Endothelial cell of umbilical vein (primary cell): Measurements from ENCODE around the gene FIZ1. TPM values are rescaled to one million over a fixed set of nuclear protein-coding genes. Genes with fewer than 3 reads are reported as not detected.

Source experiments
- BruUV-seq: library from RNA; stranded (reverse); fragments of 400-500 nt; replicated peaks from 2 replicates; lab custom pipeline; 2021; lab: Mats Ljungman, UMichigan
- CTCF ChIA-PET: fragments of 300-600, 350-600 bp; sonication (Branson Sonifier 250); formaldehyde crosslinking; loops from one replicate; lab custom pipeline; 2021; ENCODE audit warnings: antibody characterized with exemption, inconsistent platforms; lab: Charles Lee
- POLR2A ChIA-PET: fragments of 300-600, 350-600 bp; sonication (Branson Sonifier 250); formaldehyde crosslinking; loops from one replicate; lab custom pipeline; 2021; ENCODE audit warnings: antibody characterized with exemption, inconsistent platforms; lab: Charles Lee
- DNase-seq: peaks from one replicate; pipeline ENCODE4 v3.0.0-alpha.2; 2011; ENCODE audit warnings: low read depth, low spot score
- FAIRE-seq: peaks from 2 replicates; lab custom pipeline; 2011; peaks lifted over from hg19 to GRCh38; lab: Jason Lieb, UNC
- H2AFZ ChIP-seq: 2 replicates; pipeline ENCODE4 v1.6.0; 2012; ENCODE audit warnings: low read depth, low read length, control low read depth, inconsistent platforms
- H3K27ac ChIP-seq: 2 replicates; pipeline ENCODE4 v1.5.1; 2011; ENCODE audit warnings: low read depth, mild to moderate bottlenecking, control low read depth, low read length, moderate library complexity; ENCODE audit not compliant: insufficient read depth
- H3K27me3 ChIP-seq, 2 experiments: 2 replicates each; pipeline versions ENCODE4 v1.6.0 to v1.6.1; 2011; ENCODE audit warnings: low read length in 2 of 2, mixed read lengths in 1 of 2; ENCODE audit not compliant: control insufficient read depth in 2 of 2, insufficient read depth in 2 of 2
- H3K36me3 ChIP-seq, 2 experiments: 2 replicates in 1 of 2; 3 replicates in 1 of 2; pipeline ENCODE4 v1.5.1; 2011; ENCODE audit warnings: low read length in 2 of 2, mild to moderate bottlenecking in 1 of 2, moderate library complexity in 1 of 2; ENCODE audit not compliant: control insufficient read depth in 2 of 2, insufficient read depth in 2 of 2; ENCODE audit errors: extremely low read depth in 1 of 2
- H3K4me1 ChIP-seq: 3 replicates; pipeline ENCODE4 v1.5.1; 2011; ENCODE audit warnings: mild to moderate bottlenecking, low read length; ENCODE audit not compliant: control insufficient read depth, insufficient read depth; ENCODE audit errors: extremely low read depth
- H3K4me2 ChIP-seq: 2 replicates; pipeline ENCODE4 v1.6.1; 2011; ENCODE audit warnings: low read length, control low read depth, mixed read lengths; ENCODE audit not compliant: insufficient read depth
- H3K4me3 ChIP-seq, 3 experiments: fragments of 200-600 bp in 1 of 3; sonication (generic), shearing (Covaris generic) in 1 of 3; replicated peaks in 1 of 3; 2 replicates each; pipeline ENCODE4 v1.5.1; 2011 to 2016; ENCODE audit warnings: control low read depth in 3 of 3, low read length in 3 of 3, mild to moderate bottlenecking in 2 of 3, inconsistent platforms in 1 of 3, low read depth in 1 of 3, moderate library complexity in 1 of 3; ENCODE audit not compliant: insufficient read depth in 1 of 3
- H3K79me2 ChIP-seq: 2 replicates; pipeline ENCODE4 v1.6.0; 2012; ENCODE audit warnings: low read length, inconsistent platforms; ENCODE audit not compliant: control insufficient read depth, insufficient read depth
- H3K9ac ChIP-seq: replicated peaks from 2 replicates; pipeline ENCODE3; 2011; ENCODE audit warnings: low read length, control low read depth; ENCODE audit not compliant: insufficient read depth; ENCODE audit errors: extremely low read depth
- H3K9me1 ChIP-seq: replicated peaks from 3 replicates; pipeline ENCODE4 v1.6.0; 2011; ENCODE audit warnings: mild to moderate bottlenecking, low read length; ENCODE audit not compliant: control insufficient read depth, insufficient read depth; ENCODE audit errors: extremely low read depth
- H3K9me3 ChIP-seq: replicated peaks from 2 replicates; pipeline ENCODE4 v1.5.1; 2012; ENCODE audit warnings: low read length, inconsistent platforms; ENCODE audit not compliant: control insufficient read depth, insufficient read depth
- H4K20me1 ChIP-seq: replicated peaks from 2 replicates; pipeline ENCODE3; 2011; ENCODE audit warnings: mild to moderate bottlenecking, low read length; ENCODE audit not compliant: control insufficient read depth, insufficient read depth; ENCODE audit errors: extremely low read depth
- EZH2 ChIP-seq: IDR thresholded peaks from 2 replicates; pipeline ENCODE4 v1.6.1; 2012; ENCODE audit warnings: borderline replicate concordance, low read depth, mild to moderate bottlenecking, moderate library complexity, low read length, inconsistent platforms; ENCODE audit not compliant: severe bottlenecking
- FOS ChIP-seq: IDR thresholded peaks from 2 replicates; pipeline ENCODE4 v1.6.1; 2011; ENCODE audit warnings: mild to moderate bottlenecking, low read length, moderate library complexity, borderline replicate concordance; ENCODE audit not compliant: insufficient read depth
- JUN ChIP-seq: IDR thresholded peaks from 2 replicates; pipeline ENCODE4 v1.6.1; 2011; ENCODE audit warnings: borderline replicate concordance, low read depth; ENCODE audit not compliant: insufficient read length, insufficient read depth
- MYC ChIP-seq: IDR thresholded peaks from one replicate; pipeline ENCODE4 v1.6.1; 2011; ENCODE audit warnings: mild to moderate bottlenecking, low read depth, low read length
- POLR2A ChIP-seq: IDR thresholded peaks from 2 replicates; pipeline ENCODE4 v1.6.1; 2012; ENCODE audit warnings: low read depth, mild to moderate bottlenecking, control low read depth, low read length
- POLR2AphosphoS5 ChIP-seq: IDR thresholded peaks from 2 replicates; pipeline ENCODE4 v1.6.1; 2012; ENCODE audit warnings: low read depth, mild to moderate bottlenecking, control low read depth, low read length, moderate library complexity; ENCODE audit not compliant: insufficient read depth
- dilution Hi-C: fragments of 300-500 bp; cut with MboI; formaldehyde crosslinking; loops from one replicate; pipeline ENCODE4 v1.15.0; 2019; ENCODE audit warnings: low sequenced_read_pairs; ENCODE audit not compliant: extremely low pct_ligation_motif_present
- intact Hi-C: fragments of 100-400 bp; cut with micrococcal nuclease; formaldehyde crosslinking; loops from one replicate; pipeline ENCODE4 v1.10.0; 2022
- polyA plus RNA-seq, 4 experiments: library from polyadenylated mRNA; depleted of rRNA in 3 of 4; stranded (reverse) in 3 of 4; unstranded in 1 of 4; fragments of >200 nt; gene quantifications; 2 replicates each; pipeline versions ENCODE4 v1.2.1 to v1.2.3, GENCODE V29; 2011 to 2012; ENCODE audit warnings: missing spikeins in 1 of 4
- total RNA-seq: library from RNA; stranded (reverse); gene quantifications from 2 replicates; pipeline ENCODE4 v1.2.3, GENCODE V29; 2021
- TF ChIP-seq, protein P1 (sequence below): IDR thresholded peaks from 2 replicates; pipeline ENCODE4 v1.6.1; 2011; ENCODE audit not compliant: insufficient read depth, insufficient read length
- TF ChIP-seq, protein P2 (sequence below), 2 donors: IDR thresholded peaks; 1 replicate in 1 of 2; 2 replicates in 1 of 2; pipeline ENCODE4 v1.5.1; 2011; ENCODE audit warnings: low read length in 2 of 2, mild to moderate bottlenecking in 2 of 2, moderate library complexity in 2 of 2, control low read depth in 1 of 2, inconsistent platforms in 1 of 2, low read depth in 1 of 2; ENCODE audit not compliant: insufficient read depth in 1 of 2; ENCODE audit errors: extremely low read depth in 1 of 2

Gene FIZ1
- total and polyA plus RNA-seq, 2 donors (not counting 3 experiments of a cell fraction or from before 2014, with no cell fraction given), result 6.6 to 15.6 TPM

DNA sequence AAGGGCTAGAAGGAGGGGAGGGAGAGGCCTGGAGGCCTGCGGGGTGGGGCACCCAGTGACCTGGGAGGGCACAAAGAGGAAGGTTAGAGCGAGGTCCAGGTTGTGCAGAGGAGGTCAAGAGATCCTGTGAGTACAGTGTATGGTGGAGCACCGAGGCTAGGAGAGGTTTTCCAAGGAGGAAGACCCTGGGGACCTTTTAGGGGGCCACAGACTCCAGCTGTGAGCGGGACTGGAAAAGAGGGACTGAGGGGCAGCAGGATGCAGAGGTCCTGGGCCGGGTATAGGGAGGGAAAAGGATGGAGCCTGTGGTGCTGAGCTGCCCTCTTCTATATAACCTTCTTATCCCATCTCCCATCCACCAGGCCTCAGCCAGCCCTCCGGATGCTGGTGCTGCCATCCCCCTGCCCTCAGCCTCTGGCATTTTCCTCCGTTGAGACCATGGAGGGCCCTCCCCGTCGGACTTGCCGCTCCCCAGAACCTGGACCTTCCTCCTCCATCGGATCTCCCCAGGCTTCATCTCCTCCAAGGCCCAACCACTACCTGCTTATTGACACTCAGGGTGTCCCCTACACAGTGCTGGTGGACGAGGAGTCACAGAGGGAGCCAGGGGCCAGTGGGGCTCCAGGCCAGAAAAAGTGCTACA is 45.0 kb upstream of the FIZ1 start:
- no peaks in the 10 kb centered on the region for H3K27me3 ChIP-seq
- CTCF ChIA-PET, result interaction anchor here (0.6 kb wide), 1 partner anchor 471 kb away, joined by 4 read pairs; no protein-coding TSS in a partner anchor
- H3K9me1 ChIP-seq, result no peaks in the 10 kb centered on the region
- peaks cover 3 to 10% of the 10 kb centered on the region in 2 experiments for H3K36me3 ChIP-seq
- H3K79me2 ChIP-seq, result peaks cover 23% of the 10 kb centered on the region
- TF ChIP-seq FOS, result no peak
- peaks cover 35% of the 10 kb centered on the region for H3K4me1 ChIP-seq
- H3K9me3 ChIP-seq, result no peaks in the 10 kb centered on the region
- no peak for FAIRE-seq
- no peak overlapping the region for H2AFZ ChIP-seq
- dilution Hi-C loops (no loop called here), intact Hi-C loops (loop anchor here (5.0 kb wide), 1 partner anchor 557 kb away; no protein-coding TSS in a partner anchor)
- no peak overlapping the region for H3K27ac ChIP-seq
- no peaks in the 10 kb centered on the region for H4K20me1 ChIP-seq
- POLR2A ChIA-PET, result no interaction called here
- H3K9ac ChIP-seq, result peak overlapping the region; percentile 61
- peak overlapping the region; percentile 50 for H3K4me2 ChIP-seq
- H3K4me3 ChIP-seq, result peak overlapping the region; percentile 53 to 75 (median 61)
- DNase-seq, result no peak
- no TSS peak for BruUV-seq

DNA sequence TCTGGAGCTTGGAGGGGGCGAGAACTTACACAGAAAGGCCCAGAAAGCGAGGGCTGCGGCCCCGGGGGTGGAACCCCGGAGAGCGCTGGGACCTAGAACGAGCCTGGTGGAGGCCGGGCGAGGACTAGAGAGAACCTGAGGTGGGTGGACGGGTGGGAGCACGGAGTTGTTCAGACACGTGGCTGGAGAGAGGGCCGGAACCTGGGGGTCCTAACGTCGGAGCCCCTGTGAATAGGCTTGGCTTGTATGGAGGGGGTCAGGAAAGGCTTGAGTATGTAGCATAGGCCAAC is 44.5 kb upstream of the FIZ1 start:
- Histone ChIP-seq H3K4me1 (peaks cover 35% of the 10 kb centered on the region), H3K27me3 (no peaks in the 10 kb centered on the region), H3K4me2 (peak overlapping the region; percentile 50), H3K9me1 (no peaks in the 10 kb centered on the region), H3K79me2 (peaks cover 23% of the 10 kb centered on the region), H3K9me3 (no peaks in the 10 kb centered on the region), H3K9ac (peak overlapping the region; percentile 61), H2AFZ (no peak overlapping the region), H4K20me1 (no peaks in the 10 kb centered on the region), H3K36me3 (peaks cover 3 to 10% of the 10 kb centered on the region in 2 experiments), H3K27ac (no peak overlapping the region), H3K4me3 (peak overlapping the region; percentile 53 to 75 (median 61))
- dilution Hi-C loops, result no loop called here
- FAIRE-seq (no peak), DNase-seq (no peak)
- no TSS peak for BruUV-seq
- POLR2A ChIA-PET, result no interaction called here
- CTCF ChIA-PET, result interaction anchor here (0.6 kb wide), 1 partner anchor 470 kb away, joined by 4 read pairs; no protein-coding TSS in a partner anchor
- TF ChIP-seq, protein P1, sequence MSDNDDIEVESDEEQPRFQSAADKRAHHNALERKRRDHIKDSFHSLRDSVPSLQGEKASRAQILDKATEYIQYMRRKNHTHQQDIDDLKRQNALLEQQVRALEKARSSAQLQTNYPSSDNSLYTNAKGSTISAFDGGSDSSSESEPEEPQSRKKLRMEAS, result no peak
- TF ChIP-seq FOS (no peak), POLR2AphosphoS5 (no peak), POLR2A (no peak), MYC (no peak), JUN (no peak), EZH2 (no peak)
- TF ChIP-seq, protein P2, sequence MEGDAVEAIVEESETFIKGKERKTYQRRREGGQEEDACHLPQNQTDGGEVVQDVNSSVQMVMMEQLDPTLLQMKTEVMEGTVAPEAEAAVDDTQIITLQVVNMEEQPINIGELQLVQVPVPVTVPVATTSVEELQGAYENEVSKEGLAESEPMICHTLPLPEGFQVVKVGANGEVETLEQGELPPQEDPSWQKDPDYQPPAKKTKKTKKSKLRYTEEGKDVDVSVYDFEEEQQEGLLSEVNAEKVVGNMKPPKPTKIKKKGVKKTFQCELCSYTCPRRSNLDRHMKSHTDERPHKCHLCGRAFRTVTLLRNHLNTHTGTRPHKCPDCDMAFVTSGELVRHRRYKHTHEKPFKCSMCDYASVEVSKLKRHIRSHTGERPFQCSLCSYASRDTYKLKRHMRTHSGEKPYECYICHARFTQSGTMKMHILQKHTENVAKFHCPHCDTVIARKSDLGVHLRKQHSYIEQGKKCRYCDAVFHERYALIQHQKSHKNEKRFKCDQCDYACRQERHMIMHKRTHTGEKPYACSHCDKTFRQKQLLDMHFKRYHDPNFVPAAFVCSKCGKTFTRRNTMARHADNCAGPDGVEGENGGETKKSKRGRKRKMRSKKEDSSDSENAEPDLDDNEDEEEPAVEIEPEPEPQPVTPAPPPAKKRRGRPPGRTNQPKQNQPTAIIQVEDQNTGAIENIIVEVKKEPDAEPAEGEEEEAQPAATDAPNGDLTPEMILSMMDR (IDR thresholded peaks at IDR 0.05; ENCODE audit: extremely low read depth in 1 of 2, insufficient read depth in 1 of 2, low read depth in 1 of 2, low read length in 2 of 2), result no peak
- intact Hi-C loops, result loop anchor here (1.0 to 5.0 kb wide), 2 partner anchors 9 to 557 kb away; no protein-coding TSS in a partner anchor
